Inflammatory macrophage treated with lipopolysaccharide for 1 hour (primary cell): Measurements from ENCODE around the gene TMEM139.

ENCODE experiments used
- DNase-seq, 2 donors: peaks; one replicate each; pipeline ENCODE4 v3.0.0-alpha.2; 2020 to 2022

Gene TMEM139

GRCh38 chr7:143284591-143285469 is at the start of gene TMEM139:
TMEM139 (plus strand) TSS chr7:143284958; CDS start chr7:143285958, 1,000 bp downstream.
- DNase-seq: no peak

- DNase-seq: peak; percentile 27 to 33
These were observed 49.2 kb upstream of the TMEM139 start for GRCh38 chr7:143235561-143235960.

GRCh38 chr7:143236408-143236990 is 48.3 kb upstream of the TMEM139 start:
- DNase-seq: no peak

GRCh38 chr7:143237366-143237765 is 47.4 kb upstream of the TMEM139 start:
- peak; percentile 57 to 60 for DNase-seq

GRCh38 chr7:143238289-143238980 is 46.3 kb upstream of the TMEM139 start:
- DNase-seq: no peak

GRCh38 chr7:143239813-143240212 is 44.9 kb upstream of the TMEM139 start:
- peak; percentile 91 to 95 for DNase-seq

GRCh38 chr7:143240291-143241168 is 44.2 kb upstream of the TMEM139 start:
- peak; percentile 67 to 85 for DNase-seq

- DNase-seq: peak; percentile 44 to 64
These were observed 42.5 kb upstream of the TMEM139 start for GRCh38 chr7:143242306-143242705.

- DNase-seq: no peak
These were observed 41.6 kb upstream of the TMEM139 start for GRCh38 chr7:143243111-143243510.

GRCh38 chr7:143243614-143244013 is 41.1 kb upstream of the TMEM139 start:
- no peak for DNase-seq

GRCh38 chr7:143244321-143244720 is 40.4 kb upstream of the TMEM139 start:
- no peak for DNase-seq

GRCh38 chr7:143245123-143245522 is 39.6 kb upstream of the TMEM139 start:
- DNase-seq: peak; percentile 64 to 68

GRCh38 chr7:143247372-143247771 is 37.4 kb upstream of the TMEM139 start:
- no peak for DNase-seq

- DNase-seq: peak; percentile 63 to 75
These were observed 35.9 kb upstream of the TMEM139 start for GRCh38 chr7:143248761-143249354.

- DNase-seq: no peak
These were observed 34.6 kb upstream of the TMEM139 start for GRCh38 chr7:143250199-143250598.

- DNase-seq: no peak
These were observed 33.9 kb upstream of the TMEM139 start for GRCh38 chr7:143250822-143251221.

- no peak for DNase-seq
These were observed 32.8 kb upstream of the TMEM139 start for GRCh38 chr7:143252006-143252405.

GRCh38 chr7:143255564-143255963 is 29.2 kb upstream of the TMEM139 start:
- DNase-seq: no peak

- DNase-seq: no peak
These were observed 28.4 kb upstream of the TMEM139 start for GRCh38 chr7:143256325-143256724.

GRCh38 chr7:143256932-143257331 is 27.8 kb upstream of the TMEM139 start:
- DNase-seq: no peak

- no peak for DNase-seq
These were observed 27.3 kb upstream of the TMEM139 start for GRCh38 chr7:143257501-143257900.

GRCh38 chr7:143258831-143259230 is 25.9 kb upstream of the TMEM139 start:
- no peak for DNase-seq
